Spleen (tissue), 11 donors: Measurements from ENCODE around the gene NCOA7. TPM values are rescaled to one million over a fixed set of nuclear protein-coding genes. Genes with fewer than 3 reads are reported as not detected.
A peak's percentile ranks its signal among the peaks of the same experiment; 100 is the strongest.
"Not testable (repeated sequence)": the region's sequence is repeated elsewhere in the genome, so short reads cannot be mapped to it uniquely, and the experiment has no call there.

Source experiments
- DNase-seq: peaks from one replicate; pipeline ENCODE4 v3.0.0-alpha.2; 2020
- H3K27ac ChIP-seq, 8 donors: fragments of 200-600 bp; sonication (generic) in 7 of 8; 1 replicate in 4 of 8; 2 replicates in 4 of 8; pipeline versions ENCODE4 v1.5.0 to v1.8.0; 2016 to 2021; ENCODE audit warnings: inconsistent platforms in 4 of 8, mild to moderate bottlenecking in 4 of 8, moderate library complexity in 1 of 8
- H3K27me3 ChIP-seq, 7 donors: fragments of 200-600 bp; sonication (generic) in 6 of 7; replicated peaks in 1 of 7; 1 replicate in 4 of 7; 2 replicates in 3 of 7; pipeline versions ENCODE4 v1.5.0 to v1.8.0; 2016 to 2021; ENCODE audit warnings: inconsistent platforms in 3 of 7, mild to moderate bottlenecking in 1 of 7
- H3K36me3 ChIP-seq, 6 donors: fragments of 200-600 bp; sonication (generic) in 5 of 6; 1 replicate in 4 of 6; 2 replicates in 2 of 6; pipeline versions ENCODE4 v1.5.0 to v1.8.0; 2016 to 2021; ENCODE audit warnings: inconsistent platforms in 2 of 6
- H3K4me1 ChIP-seq, 6 donors: fragments of 200-600 bp; sonication (generic) in 5 of 6; 1 replicate in 3 of 6; 2 replicates in 3 of 6; pipeline versions ENCODE4 v1.5.0 to v1.8.0; 2016 to 2021; ENCODE audit warnings: inconsistent platforms in 3 of 6
- H3K4me3 ChIP-seq, 8 donors: fragments of 200-600 bp; sonication (generic) in 7 of 8; 1 replicate in 4 of 8; 2 replicates in 4 of 8; pipeline versions ENCODE4 v1.5.0 to v1.8.0; 2016 to 2021; ENCODE audit warnings: inconsistent platforms in 4 of 8, mild to moderate bottlenecking in 4 of 8, moderate library complexity in 2 of 8
- H3K9me3 ChIP-seq, 8 donors: fragments of 200-600 bp; sonication (generic) in 7 of 8; 1 replicate in 4 of 8; 2 replicates in 4 of 8; pipeline versions ENCODE4 v1.5.0 to v1.8.0; 2016 to 2021; ENCODE audit warnings: inconsistent platforms in 4 of 8
- CTCF ChIP-seq, 11 experiments: fragments of 200-600 bp in 7 of 11; fragments of 450-650 bp in 4 of 11; sonication (generic) in 4 of 11; IDR thresholded peaks in 8 of 11; conservative IDR thresholded peaks in 3 of 11; 1 replicate in 7 of 11; 2 replicates in 4 of 11; pipeline versions ENCODE4 v1.4.0 to v1.8.0; 2016 to 2021; ENCODE audit warnings: antibody characterized with exemption in 11 of 11, inconsistent platforms in 4 of 11, mild to moderate bottlenecking in 1 of 11
- POLR2A ChIP-seq, 3 donors: fragments of 450-650 bp; IDR thresholded peaks; one replicate each; pipeline ENCODE4 v1.5.1; 2017; ENCODE audit warnings: antibody characterized with exemption in 3 of 3, mild to moderate bottlenecking in 1 of 3
- POLR2AphosphoS5 ChIP-seq, 3 donors: sonication (generic); formaldehyde crosslinking; IDR thresholded peaks; one replicate each; pipeline ENCODE4 v1.5.1; 2017; ENCODE audit warnings: antibody characterized with exemption in 3 of 3
- WGBS, 5 donors: extraction: QIAGEN DNeasy Blood & Tissue Kit in 3 of 5; methylation state at CpG; one replicate each; pipeline versions ENCODE4 v1.1.5 to v1.1.7; 2013 to 2018; 5-methylcytosine and 5-hydroxymethylcytosine counted together
- intact Hi-C: fragments of 100-400 bp; cut with DNase I; formaldehyde crosslinking; loops from one replicate; pipeline ENCODE4 v1.15.0; 2023; ENCODE audit warnings: low total_unique reads
- polyA plus RNA-seq, 3 donors: library from polyadenylated mRNA; stranded (reverse); fragments of 200-250 nt; gene quantifications; one replicate each; pipeline ENCODE4 v1.2.1, GENCODE V29; 2013
- total RNA-seq, 7 donors: library from RNA; depleted of rRNA in 3 of 7; stranded (reverse); fragments of >200 nt in 3 of 7; fragmentation: NEBNext Ultra II Directional in 4 of 7; extraction: Animal tissue kit (Norgen Biotek cat#: 25700) in 4 of 7; gene quantifications; one replicate each; pipeline versions ENCODE4 v1.1.0 to v1.2.1, GENCODE V29; 2016 to 2021
- donor health status: healthy with polysubstance abuse.
- donor health status: DM: no; HTN: no; CAD: no; lungs with moderate emphysema.
- donor health status: DM: no; HTN: no; CAD: no.
- donor health status: Bipolar disorder and iron deficiency.
- donor health status: healthy.
- donor health status: DM: no; HTN: no; CAD: no.
- donor health status: DM: yes; HTN: yes; CAD: no.

Gene NCOA7
- total and polyA plus RNA-seq, 10 donors = 11.8 to 84.3 (median 43.1) TPM

- Histone ChIP-seq H3K36me3 (no peaks in the 10 kb centered on the region), H3K9me3 (no peaks in the 10 kb centered on the region), H3K27me3 (peaks cover 0 to 20% (median 0%) of the 10 kb centered on the region in 7 donors), H3K4me1 (peaks cover 0 to 5% (median 0%) of the 10 kb centered on the region in 6 donors), H3K27ac (no peak overlapping the region), H3K4me3 (no peak overlapping the region)
- 58 to 75% (median 66%) methylated on average over 6 of the region's 6 CpGs for WGBS, 5 donors
- TF ChIP-seq POLR2A (IDR thresholded peaks at IDR 0.05) (no peak), POLR2AphosphoS5 (IDR thresholded peaks at IDR 0.05) (no peak), CTCF (IDR thresholded peaks at IDR 0.05 in 8 of 11, conservative IDR thresholded peaks at IDR 0.05 in 3 of 11) (no peak)
- DNase-seq = no peak
- intact Hi-C loops = loop anchor here (5.0 to 10.0 kb wide), 2 partner anchors 452 to 614 kb away; partner anchors contain the start of gene TPD52L1
Measured at GRCh38 chr6:125769147-125769783, 21.5 kb upstream of the NCOA7 start.

- Histone ChIP-seq H3K4me1 (peaks cover 0 to 5% (median 0%) of the 10 kb centered on the region in 6 donors), H3K9me3 (no peaks in the 10 kb centered on the region), H3K36me3 (no peaks in the 10 kb centered on the region), H3K4me3 (no peak overlapping the region), H3K27ac (no peak overlapping the region), H3K27me3 (peaks cover 0 to under 1% (median 0%) of the 10 kb centered on the region in 7 donors)
- intact Hi-C loops = no loop called here
- TF ChIP-seq CTCF (IDR thresholded peaks at IDR 0.05 in 8 of 11, conservative IDR thresholded peaks at IDR 0.05 in 3 of 11) (no peak), POLR2AphosphoS5 (IDR thresholded peaks at IDR 0.05) (no peak), POLR2A (IDR thresholded peaks at IDR 0.05) (no peak)
- DNase-seq = no peak
- 81 to 91% (median 86%) methylated on average over 4 of the region's 4 CpGs for WGBS, 5 donors
Measured at GRCh38 chr6:125773387-125774341, 17.1 kb upstream of the NCOA7 start.

- H3K27ac ChIP-seq, DNase-seq, H3K9me3 ChIP-seq, H3K36me3 ChIP-seq, intact Hi-C loops, H3K4me3 ChIP-seq, H3K27me3 ChIP-seq: not testable (repeated sequence)
- H3K4me1 ChIP-seq = peaks cover 0 to 14% (median 3%) of the 10 kb centered on the region in 6 donors
- 77 to 88% (median 82%) methylated on average over 13 to 14 of the region's 14 CpGs for WGBS, 5 donors
Measured at GRCh38 chr6:125776107-125776826, 14.5 kb upstream of the NCOA7 start.

- no peaks in the 10 kb centered on the region for H3K9me3 ChIP-seq
- H3K36me3 ChIP-seq = no peaks in the 10 kb centered on the region
- no peaks in the 10 kb centered on the region for H3K27me3 ChIP-seq
- DNase-seq = peak; percentile 90
- WGBS, 5 donors = 13 to 15% (median 14%) methylated on average over 17 of the region's 17 CpGs
- TF ChIP-seq POLR2AphosphoS5 (IDR thresholded peaks at IDR 0.05) (peak in 1 of 3 donors; percentile 55), CTCF (IDR thresholded peaks at IDR 0.05 in 8 of 11, conservative IDR thresholded peaks at IDR 0.05 in 3 of 11) (peak in 10 of 11 experiments; percentile 38 to 78 (median 58)), POLR2A (IDR thresholded peaks at IDR 0.05) (no peak)
- peaks cover 7 to 34% (median 14%) of the 10 kb centered on the region in 6 donors for H3K4me1 ChIP-seq
- peak overlapping the region; percentile 93 to 98 (median 96) for H3K27ac ChIP-seq
- intact Hi-C loops = loop anchor here (5.0 kb wide), 2 partner anchors 177 to 192 kb away; partner anchors contain the start of gene HINT3
- H3K4me3 ChIP-seq = peak overlapping the region; percentile 50 to 83 (median 60)
Measured at GRCh38 chr6:125779924-125780539, 10.7 kb upstream of the NCOA7 start.
